Head of caudate nucleus (tissue), 42 donors: Measurements from ENCODE around the gene SLC16A10.
"Not testable (repeated sequence)": the region's sequence is repeated elsewhere in the genome, so short reads cannot be mapped to it uniquely, and the experiment has no call there.

Source experiments
- DNase-seq, 42 donors: peaks; one replicate each; pipeline versions ENCODE4 v3.0.0 to v3.0.0-alpha.2; 2020 to 2021; ENCODE audit warnings: mixed read lengths in 7 of 42
- intact Hi-C: fragments of 100-400 bp; cut with DNase I; formaldehyde crosslinking; loops from one replicate; pipeline ENCODE4 v1.15.0; 2022

Gene SLC16A10

GRCh38 chr6:111201764-111202163 lies 114.5 kb downstream of the SLC16A10 start:
- intact Hi-C loops = no loop called here
- no peak for DNase-seq

GRCh38 chr6:111203539-111203938 lies 116.2 kb downstream of the SLC16A10 start:
- DNase-seq, intact Hi-C loops: not testable (repeated sequence)

DNA sequence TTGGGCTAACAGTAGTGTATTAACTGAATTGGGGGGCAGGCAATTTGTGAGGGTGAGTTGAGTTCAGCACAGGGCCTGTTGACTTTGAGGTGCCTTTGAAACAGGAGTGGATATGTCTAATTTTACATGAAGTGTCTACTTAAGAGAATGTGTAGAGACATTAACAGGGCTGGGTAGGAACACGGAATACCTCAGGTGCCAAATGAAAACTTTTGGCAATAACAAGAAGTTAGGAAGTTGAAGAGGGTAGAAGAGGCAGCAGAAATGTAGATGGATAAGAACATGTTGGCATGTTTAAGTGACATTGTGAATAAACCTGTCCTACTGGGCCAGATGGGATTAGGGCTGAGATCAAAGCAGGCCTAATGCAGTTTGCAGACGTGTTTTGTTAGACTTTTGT lies 117.0 kb downstream of the SLC16A10 start:
- intact Hi-C loops = no loop called here
- DNase-seq = no peak

DNA sequence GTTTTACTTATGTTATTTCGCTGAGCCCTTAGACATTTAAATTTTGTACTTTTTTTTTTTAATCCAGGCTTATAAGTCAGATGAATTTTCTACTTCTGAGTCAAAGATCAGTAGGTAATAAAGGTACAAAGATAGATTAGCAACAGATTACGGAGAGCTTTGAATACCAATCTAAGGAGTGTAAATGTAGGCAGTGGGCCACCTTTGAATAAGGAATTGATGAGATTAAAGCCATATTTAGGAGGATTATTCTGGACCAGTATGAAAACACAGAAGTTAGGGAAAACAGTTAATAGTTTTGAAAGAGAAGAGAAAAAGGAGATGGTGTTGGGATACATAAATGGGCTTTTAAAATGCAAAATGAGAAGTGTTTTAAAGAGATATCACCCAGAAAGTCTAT lies 117.6 kb downstream of the SLC16A10 start:
- intact Hi-C loops = no loop called here
- DNase-seq = no peak

GRCh38 chr6:111205502-111205901 lies 118.2 kb downstream of the SLC16A10 start:
- intact Hi-C loops = no loop called here
- DNase-seq = no peak

GRCh38 chr6:111207141-111207858 lies 120.0 kb downstream of the SLC16A10 start:
- DNase-seq = peak in 15 of 42 donors; percentile 3 to 55 (median 18)
- intact Hi-C loops = no loop called here

DNA sequence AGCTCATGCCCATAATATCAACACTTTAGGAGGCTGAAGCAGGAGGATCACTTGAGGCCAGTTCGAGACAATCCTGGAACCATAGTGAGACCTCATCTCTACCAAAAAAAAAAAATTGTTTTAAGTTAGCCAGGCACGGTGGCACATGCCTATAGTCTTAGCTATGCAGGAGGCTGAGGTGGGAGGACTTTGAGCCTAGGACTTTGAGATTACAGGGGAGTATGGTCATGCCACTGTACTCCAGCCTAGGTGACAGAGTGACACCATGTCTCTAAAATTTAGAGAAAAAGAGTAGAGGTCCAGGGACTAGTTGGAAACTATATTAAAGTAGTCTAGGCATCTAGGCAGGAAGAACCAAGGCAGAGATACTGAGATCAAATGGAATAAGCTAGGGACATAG lies 121.6 kb downstream of the SLC16A10 start:
- DNase-seq = no peak
- intact Hi-C loops = no loop called here

DNA sequence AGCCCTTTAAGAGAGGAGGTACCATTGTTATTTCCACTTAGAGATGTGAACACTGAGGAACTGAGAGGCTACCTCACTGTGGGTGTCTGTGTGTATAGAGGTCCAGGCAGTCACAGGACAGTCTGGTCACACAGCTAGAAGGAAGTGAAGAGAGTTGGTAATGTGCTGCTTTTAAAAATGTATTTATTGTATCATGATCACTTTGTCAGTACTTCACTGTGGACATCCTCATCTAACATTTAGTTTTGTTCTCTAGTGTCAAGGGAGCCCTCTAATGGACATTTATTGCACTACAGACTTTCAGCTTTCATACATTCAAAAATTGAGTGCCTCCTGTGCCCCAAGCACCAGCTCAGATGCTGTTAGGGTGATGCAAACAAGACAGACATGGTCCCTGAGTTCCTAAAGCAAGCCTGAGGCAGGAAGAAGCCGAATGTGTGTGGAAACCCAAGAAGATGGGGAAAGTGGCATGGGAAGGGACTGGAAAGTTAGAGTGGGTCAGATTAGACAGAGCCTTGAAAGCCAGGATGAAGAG lies 123.0 kb downstream of the SLC16A10 start:
- intact Hi-C loops = loop anchor here (10.0 kb wide), 2 partner anchors 195 to 685 kb away; no protein-coding TSS in a partner anchor
- peak in 5 of 42 donors; percentile 5 to 50 (median 8) for DNase-seq

DNA sequence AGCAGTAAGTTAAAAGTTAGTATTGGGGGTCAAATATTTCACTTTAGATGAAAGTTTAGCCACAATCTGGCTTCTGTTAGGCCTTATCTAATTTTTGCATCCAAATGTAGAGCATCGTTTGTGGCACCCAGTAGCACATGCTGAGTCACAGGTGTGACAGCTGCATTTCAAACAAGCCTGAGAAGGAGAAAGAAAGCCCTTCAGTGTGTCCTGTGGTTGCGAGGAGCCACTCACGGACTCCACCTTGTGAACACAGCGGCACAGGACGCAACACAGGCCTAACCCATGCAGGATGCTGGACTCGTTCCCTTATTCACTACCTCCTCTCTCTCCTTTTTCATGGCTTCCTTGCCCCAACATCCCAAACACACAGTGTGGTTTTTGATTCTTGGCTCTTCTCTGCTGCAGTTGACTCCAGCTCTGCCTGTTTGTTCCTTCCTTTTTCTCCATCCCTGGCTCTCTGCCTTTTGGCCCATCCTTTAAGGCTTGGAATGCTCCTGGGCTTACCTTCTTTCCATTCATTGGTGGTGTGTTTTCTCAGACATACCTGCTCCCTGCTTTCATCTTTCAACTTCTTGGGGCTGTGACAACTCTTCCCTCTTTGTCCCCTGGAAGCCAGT lies 124.2 kb downstream of the SLC16A10 start:
- DNase-seq = peak in 1 of 42 donors; percentile 17
- intact Hi-C loops = loop anchor here (10.0 kb wide), 2 partner anchors 197 to 687 kb away; no protein-coding TSS in a partner anchor

GRCh38 chr6:111212625-111213024 lies 125.3 kb downstream of the SLC16A10 start:
- no peak for DNase-seq
- intact Hi-C loops = loop anchor here (10.0 kb wide), 2 partner anchors 198 to 688 kb away; no protein-coding TSS in a partner anchor

- intact Hi-C loops = loop anchor here (10.0 kb wide), 2 partner anchors 200 to 690 kb away; no protein-coding TSS in a partner anchor
- DNase-seq = no peak
Observed at GRCh38 chr6:111215131-111215530, 127.8 kb downstream of the SLC16A10 start.

GRCh38 chr6:111219785-111220184 lies 132.5 kb downstream of the SLC16A10 start:
- intact Hi-C loops = loop anchor here (10.0 kb wide), 2 partner anchors 205 to 695 kb away; no protein-coding TSS in a partner anchor
- DNase-seq = peak in 16 of 42 donors; percentile 5 to 65 (median 32)

DNA sequence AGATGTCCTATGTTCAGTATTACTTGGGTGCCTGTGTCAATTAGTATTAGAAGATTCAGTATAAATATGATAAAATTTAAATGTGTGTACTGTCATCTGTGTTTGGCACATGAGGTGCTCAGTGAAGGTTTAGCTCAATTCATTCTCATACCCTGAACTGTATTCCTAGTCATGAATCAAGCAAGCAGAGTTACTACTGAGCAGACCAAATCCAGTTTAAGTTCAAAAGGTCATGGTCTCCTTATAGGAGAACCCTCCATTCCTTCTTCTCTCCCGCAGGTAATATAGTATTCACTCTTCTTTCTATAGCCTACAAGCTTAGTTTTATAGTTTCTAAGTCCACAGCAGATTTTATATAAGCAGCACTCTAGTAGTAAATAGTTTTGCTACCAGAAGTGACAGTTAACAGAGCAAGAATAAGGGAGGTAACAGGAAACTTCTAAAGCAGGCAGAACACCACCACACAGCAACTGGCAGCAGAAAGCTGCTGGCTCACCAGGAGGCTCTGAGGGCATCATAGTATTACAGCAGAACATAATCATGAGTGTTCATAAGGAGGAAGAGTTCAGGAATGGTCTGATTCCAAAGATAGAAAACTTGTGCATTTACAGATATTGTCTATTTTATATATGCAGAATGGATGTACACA lies 133.2 kb downstream of the SLC16A10 start:
- intact Hi-C loops = no loop called here
- no peak for DNase-seq

DNA sequence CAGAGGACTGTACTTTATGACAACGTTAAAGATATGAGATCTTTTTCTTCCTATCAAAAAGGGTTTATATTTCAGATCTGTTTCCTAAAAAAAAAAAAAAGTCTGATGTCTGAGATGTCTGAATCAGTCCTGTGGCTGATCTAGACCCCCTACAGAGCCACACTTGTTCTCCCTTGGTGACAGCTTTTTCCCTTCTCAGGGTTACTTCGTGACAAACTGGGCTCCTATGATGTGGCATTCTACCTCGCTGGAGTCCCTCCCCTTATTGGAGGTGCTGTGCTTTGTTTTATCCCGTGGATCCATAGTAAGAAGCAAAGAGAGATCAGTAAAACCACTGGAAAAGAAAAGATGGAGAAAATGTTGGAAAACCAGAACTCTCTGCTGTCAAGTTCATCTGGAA lies 134.5 kb downstream of the SLC16A10 start:
- intact Hi-C loops = no loop called here
- no peak for DNase-seq

DNA sequence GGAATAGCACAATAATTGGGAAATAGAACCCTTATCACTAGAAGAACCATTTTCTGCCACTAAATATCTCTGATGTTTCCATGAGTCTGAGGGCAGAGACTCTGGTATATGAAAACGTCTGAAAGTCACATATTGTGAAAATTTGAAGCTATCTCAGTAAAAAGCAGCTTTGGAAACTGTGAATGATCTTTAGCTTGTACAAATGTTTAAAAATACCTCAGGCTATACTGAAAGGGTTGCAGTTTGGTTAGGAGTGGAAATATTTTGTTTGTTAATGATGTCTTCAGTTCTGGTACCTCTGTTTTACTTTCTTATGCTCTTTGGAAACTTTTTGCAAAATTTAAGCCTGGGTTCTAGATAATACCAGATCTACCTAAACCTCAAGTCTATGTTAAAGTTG lies 135.0 kb downstream of the SLC16A10 start:
- intact Hi-C loops = no loop called here

DNA sequence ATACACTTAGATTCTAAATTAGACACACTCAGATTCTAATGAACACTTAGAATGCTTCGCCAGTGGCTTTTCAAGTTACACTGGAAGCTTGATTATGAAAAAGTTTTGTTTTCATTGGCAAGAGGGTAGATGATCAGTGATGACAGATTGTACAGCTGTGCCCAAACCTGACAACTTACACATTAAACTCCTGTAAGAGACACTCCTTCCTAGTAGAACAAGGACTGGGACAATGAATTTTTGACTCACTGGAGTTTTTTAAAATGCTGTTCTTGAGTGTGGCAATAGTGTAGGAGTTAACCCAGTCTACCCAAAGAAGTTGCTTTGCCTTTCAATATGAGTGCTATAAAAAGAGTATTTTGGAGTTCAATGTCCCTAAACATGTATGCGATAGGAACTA lies 140.8 kb downstream of the SLC16A10 start:
- intact Hi-C loops = no loop called here

More for the DNA sequence above, 135.0 kb downstream of the SLC16A10 start:
- DNase-seq = no peak

DNA sequence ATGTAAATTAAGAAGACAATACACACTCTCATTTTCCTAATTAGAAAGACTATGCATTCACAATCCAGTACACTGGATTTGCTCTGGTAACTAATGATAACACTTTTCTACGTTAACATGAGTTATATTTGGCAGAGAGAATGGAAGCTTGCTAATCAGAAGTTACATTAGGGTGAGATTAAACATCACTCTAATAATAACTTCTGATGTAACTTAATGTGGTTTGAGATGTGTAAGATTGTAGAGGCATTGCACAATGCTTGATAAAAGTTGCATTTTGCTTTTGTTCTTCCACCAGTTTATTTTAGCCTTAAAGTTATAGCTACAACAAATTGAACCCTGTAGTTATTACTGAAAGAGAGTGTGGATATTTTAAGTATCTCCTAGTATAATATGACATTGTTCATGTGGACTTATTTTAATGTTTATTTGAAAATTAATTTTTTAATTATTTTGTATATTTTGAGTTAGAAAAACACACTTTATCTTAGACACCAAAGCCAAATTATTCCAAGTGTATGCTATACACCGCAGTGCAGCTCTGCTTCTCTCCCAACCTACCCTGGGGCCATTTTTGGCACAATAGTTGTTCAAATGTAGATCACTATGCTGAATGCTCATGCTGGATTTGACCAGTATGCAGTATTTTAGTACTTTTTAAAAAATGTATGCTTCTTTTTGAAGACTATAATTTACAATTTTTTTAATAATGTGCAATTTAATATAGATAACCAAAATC lies 143.2 kb downstream of the SLC16A10 start:
- intact Hi-C loops = no loop called here
- DNase-seq = no peak

More for the DNA sequence above, 140.8 kb downstream of the SLC16A10 start:
- no peak for DNase-seq

DNA sequence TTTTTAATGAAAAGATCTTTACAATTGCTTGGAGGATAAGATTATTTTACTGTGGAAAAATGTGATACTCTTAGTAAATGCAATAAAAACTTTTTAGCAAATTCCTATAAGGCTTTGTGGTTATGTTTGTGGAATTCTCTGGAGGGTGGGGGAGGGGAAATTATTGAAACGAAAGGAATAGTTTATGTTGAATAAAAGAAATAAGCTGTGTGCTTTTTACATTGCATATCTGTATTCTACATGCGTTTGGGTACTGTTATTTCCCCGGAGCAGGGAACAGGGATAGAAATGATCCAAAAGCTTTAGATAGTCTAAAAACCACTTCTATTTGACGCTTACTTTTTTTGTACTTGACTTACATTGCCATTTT lies 143.8 kb downstream of the SLC16A10 start:
- no peak for DNase-seq
- intact Hi-C loops = no loop called here

DNA sequence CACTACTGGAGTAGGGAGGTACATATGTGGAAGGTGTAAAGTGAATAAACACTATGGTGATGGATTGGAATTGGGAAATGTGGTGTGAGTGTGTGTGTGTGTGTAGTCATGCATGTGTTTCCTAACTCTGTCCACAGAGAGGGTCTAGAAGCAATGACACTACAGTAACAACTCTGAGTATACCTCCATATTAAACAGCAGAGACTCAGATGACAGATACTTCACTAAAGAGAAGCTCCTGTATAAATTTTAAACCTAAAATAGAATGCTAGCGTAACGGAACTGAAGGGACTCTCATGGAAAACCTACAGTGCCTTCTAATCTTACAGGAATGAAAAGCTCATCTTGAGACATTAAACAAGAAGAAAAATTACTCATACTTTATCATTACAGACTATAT lies 150.5 kb downstream of the SLC16A10 start:
- intact Hi-C loops = no loop called here
- DNase-seq = no peak
